OCI-LY7 (cell line): Measurements from ENCODE around the gene MAP7D2. TPM values are rescaled to one million over a fixed set of nuclear protein-coding genes. Genes with fewer than 3 reads are reported as not detected.

Experiments
- BruUV-seq: library from RNA; stranded (reverse); fragments of 400-500 nt; replicated peaks from 2 replicates; lab custom pipeline; 2021; lab: Mats Ljungman, UMichigan
- CTCF ChIA-PET: fragments of 300-600 bp; sonication (Branson Sonifier 250); formaldehyde crosslinking; loops from one replicate; lab custom pipeline; 2022; ENCODE audit warnings: antibody characterized with exemption; ENCODE audit not compliant: unreplicated experiment; lab: Charles Lee
- POLR2A ChIA-PET: fragments of 300-600 bp; sonication (Branson Sonifier 250); formaldehyde crosslinking; loops from one replicate; lab custom pipeline; 2022; ENCODE audit warnings: antibody characterized with exemption; lab: Charles Lee
- DNase-seq: peaks from one replicate; pipeline ENCODE4 v3.0.0-alpha.2; 2015; ENCODE audit warnings: low spot score
- H2AFZ ChIP-seq: fragments of 200-600 bp; sonication (generic), shearing (Covaris generic); 2 replicates; pipeline ENCODE4 v1.6.1; 2014; ENCODE audit warnings: mild to moderate bottlenecking, antibody characterized with exemption, low read length, moderate library complexity
- H3K27ac ChIP-seq: fragments of 200-600 bp; sonication (generic); 2 replicates; pipeline ENCODE4 v1.5.1; 2014; ENCODE audit warnings: mixed run types, low read depth, mild to moderate bottlenecking, moderate library complexity, low read length, inconsistent platforms; ENCODE audit not compliant: poor library complexity, severe bottlenecking
- H3K36me3 ChIP-seq: fragments of 200-600 bp; sonication (generic); 2 replicates; pipeline ENCODE4 v1.6.1; 2014; ENCODE audit warnings: mild to moderate bottlenecking, antibody characterized with exemption, low read length, moderate library complexity, mixed read lengths; ENCODE audit not compliant: insufficient read depth
- H3K4me1 ChIP-seq: fragments of 200-600 bp; sonication (generic); 2 replicates; pipeline ENCODE4 v1.5.1; 2014; ENCODE audit warnings: mild to moderate bottlenecking, low read length; ENCODE audit not compliant: insufficient read depth, poor library complexity, severe bottlenecking
- H3K4me2 ChIP-seq: fragments of 200-600 bp; sonication (generic); 2 replicates; pipeline ENCODE4 v1.6.1; 2014; ENCODE audit warnings: mild to moderate bottlenecking, low read length
- H3K4me3 ChIP-seq: fragments of 200-600 bp; sonication (generic); 2 replicates; pipeline ENCODE4 v1.5.1; 2014; ENCODE audit warnings: mild to moderate bottlenecking, low read depth, low read length; ENCODE audit not compliant: poor library complexity, severe bottlenecking
- H3K79me2 ChIP-seq: fragments of 200-600 bp; sonication (generic); 2 replicates; pipeline ENCODE4 v1.6.1; 2016; ENCODE audit warnings: low read depth, mild to moderate bottlenecking, low read length, moderate library complexity, mixed read lengths; ENCODE audit not compliant: insufficient read depth
- H3K9me2 ChIP-seq: fragments of 200-600 bp; sonication (generic); 2 replicates; pipeline ENCODE4 v1.6.1; 2016; ENCODE audit warnings: mild to moderate bottlenecking, low read length, mixed read lengths; ENCODE audit not compliant: insufficient read depth
- H3K9me3 ChIP-seq: fragments of 200-600 bp; sonication (generic); 2 replicates; pipeline ENCODE4 v1.6.1; 2014; ENCODE audit warnings: mild to moderate bottlenecking, mixed run types, low read length, mixed read lengths
- H4K20me1 ChIP-seq: fragments of 200-600 bp; sonication (generic); 2 replicates; pipeline ENCODE4 v1.6.1; 2014; ENCODE audit warnings: mild to moderate bottlenecking, antibody characterized with exemption, low read length, moderate library complexity, mixed read lengths; ENCODE audit not compliant: insufficient read depth
- CTCF ChIP-seq: fragments of 200-600 bp; sonication (generic); conservative IDR thresholded peaks from 2 replicates; pipeline ENCODE4 v1.5.1; 2014; ENCODE audit warnings: mild to moderate bottlenecking, antibody characterized with exemption, low read length, moderate library complexity, mixed read lengths
- EZH2phosphoT487 ChIP-seq: fragments of 200-600 bp; sonication (generic); IDR thresholded peaks from 2 replicates; pipeline ENCODE4 v1.6.1; 2018; ENCODE audit warnings: low read depth, borderline replicate concordance, mild to moderate bottlenecking, mixed run types, antibody characterized with exemption, low read length, moderate library complexity, mixed read lengths
- intact Hi-C: fragments of 100-400 bp; cut with micrococcal nuclease; formaldehyde crosslinking; loops from one replicate; pipeline ENCODE4 v1.10.0; 2022; ENCODE audit not compliant: unreplicated experiment
- total RNA-seq, 2 experiments: library from RNA; depleted of rRNA in 1 of 2; stranded (reverse); fragments of >200 nt in 1 of 2; shearing (Covaris generic) in 1 of 2; gene quantifications; 2 replicates each; pipeline ENCODE4 v1.2.3, GENCODE V29; 2014 to 2022

Gene MAP7D2
- total RNA-seq, 2 experiments from 2014 or later, result 0.13 TPM; not detected in 1

GRCh38 chrX:20015422-20015821, 101.3 kb downstream of the MAP7D2 start:
- DNase-seq, result peak; percentile 59
- ChIA-PET POLR2A (interaction anchor here (0.6 kb wide), 1 partner anchor 340 kb away, joined by 4 read pairs; no protein-coding TSS in a partner anchor), CTCF (no interaction called here)
- Histone ChIP-seq H3K79me2 (no peaks in the 10 kb centered on the region), H3K4me3 (no peak overlapping the region), H3K9me3 (no peaks in the 10 kb centered on the region), H3K4me2 (no peak overlapping the region), H3K27ac (no peak overlapping the region), H2AFZ (no peak overlapping the region), H3K9me2 (no peaks in the 10 kb centered on the region), H3K36me3 (no peaks in the 10 kb centered on the region), H3K4me1 (peaks cover 8% of the 10 kb centered on the region), H4K20me1 (no peaks in the 10 kb centered on the region)
- no TSS peak for BruUV-seq
- no peak for TF ChIP-seq CTCF
- no peak for TF ChIP-seq EZH2phosphoT487
- intact Hi-C loops, result no loop called here

GRCh38 chrX:20011608-20012007, 105.1 kb downstream of the MAP7D2 start:
- TF ChIP-seq EZH2phosphoT487 (no peak), CTCF (no peak)
- no TSS peak for BruUV-seq
- Histone ChIP-seq H4K20me1 (no peaks in the 10 kb centered on the region), H3K4me2 (no peak overlapping the region), H3K27ac (no peak overlapping the region), H3K9me3 (no peaks in the 10 kb centered on the region), H3K4me1 (peaks cover 16% of the 10 kb centered on the region), H3K9me2 (no peaks in the 10 kb centered on the region), H3K79me2 (no peaks in the 10 kb centered on the region), H3K4me3 (no peak overlapping the region), H2AFZ (no peak overlapping the region), H3K36me3 (no peaks in the 10 kb centered on the region)
- POLR2A ChIA-PET, result interaction anchor here (0.6 kb wide), 1 partner anchor 54 kb away, joined by 3 read pairs; no protein-coding TSS in a partner anchor
- intact Hi-C loops, result no loop called here
- DNase-seq, result no peak
- CTCF ChIA-PET, result no interaction called here

GRCh38 chrX:20007962-20008622, 108.6 kb downstream of the MAP7D2 start:
- H4K20me1 ChIP-seq, result no peaks in the 10 kb centered on the region
- BruUV-seq, result no TSS peak
- peak; percentile 11 for DNase-seq
- peaks cover 8% of the 10 kb centered on the region for H3K4me1 ChIP-seq
- peak overlapping the region; percentile 61 for H2AFZ ChIP-seq
- intact Hi-C loops, result no loop called here
- no peak overlapping the region for H3K27ac ChIP-seq
- ChIA-PET POLR2A (interaction anchor here (0.6 to 2.0 kb wide), 3 partner anchors 11 to 125 kb away, joined by 3 to 4 read pairs (median 4); no protein-coding TSS in a partner anchor), CTCF (interaction anchor here (0.5 kb wide), 1 partner anchor 9 kb away, joined by 4 read pairs; no protein-coding TSS in a partner anchor)
- H3K9me3 ChIP-seq, result no peaks in the 10 kb centered on the region
- TF ChIP-seq CTCF (no peak), EZH2phosphoT487 (no peak)
- no peaks in the 10 kb centered on the region for H3K36me3 ChIP-seq
- H3K79me2 ChIP-seq, result no peaks in the 10 kb centered on the region
- 0 out of 2 replicates have a peak overlapping the region, but pooled peaks have one; percentile 16 for H3K4me2 ChIP-seq
- H3K4me3 ChIP-seq, result no peak overlapping the region
- H3K9me2 ChIP-seq, result no peaks in the 10 kb centered on the region
